MCF 10A (cell line): Measurements from ENCODE around the gene AGGF1. TPM values are rescaled to one million over a fixed set of nuclear protein-coding genes. Genes with fewer than 3 reads are reported as not detected.
"Not testable (repeated sequence)": the region's sequence is repeated elsewhere in the genome, so short reads cannot be mapped to it uniquely, and the experiment has no call there.

Source experiments
- BruUV-seq: library from RNA; stranded (reverse); fragments of 400-500 nt; replicated peaks from 2 replicates; lab custom pipeline; 2021; lab: Mats Ljungman, UMichigan
- CTCF ChIA-PET: fragments of 300-600 bp; sonication (Branson Sonifier 250); formaldehyde crosslinking; extraction: SDS; loops from one replicate; lab custom pipeline; 2021; ENCODE audit warnings: antibody characterized with exemption, inconsistent platforms; lab: Yijun Ruan, JAX
- POLR2A ChIA-PET: fragments of 300-600, 350-650 bp; sonication (Branson Sonifier 250); formaldehyde crosslinking; extraction: SDS; loops from one replicate; lab custom pipeline; 2020; ENCODE audit warnings: antibody characterized with exemption, inconsistent platforms; lab: Yijun Ruan, JAX
- DNase-seq: peaks from one replicate; pipeline ENCODE4 v3.0.0-alpha.2; 2018; ENCODE audit not compliant: unreplicated experiment
- H3K27ac Mint-ChIP-seq: one replicate; pipeline ENCODE4 v1.8.0; 2022; ENCODE audit warnings: mild to moderate bottlenecking, low read depth, mixed read lengths; ENCODE audit not compliant: unreplicated experiment
- H3K27me3 Mint-ChIP-seq: one replicate; pipeline ENCODE4 v1.8.0; 2022; ENCODE audit warnings: mixed read lengths; ENCODE audit not compliant: insufficient read depth, unreplicated experiment
- H3K36me3 Mint-ChIP-seq: one replicate; pipeline ENCODE4 v1.8.0; 2022; ENCODE audit warnings: mild to moderate bottlenecking, moderate library complexity, mixed read lengths; ENCODE audit not compliant: insufficient read depth, unreplicated experiment
- H3K4me1 Mint-ChIP-seq: one replicate; pipeline ENCODE4 v1.8.0; 2022; ENCODE audit warnings: mixed read lengths; ENCODE audit not compliant: insufficient read depth, unreplicated experiment
- H3K4me3 Mint-ChIP-seq: one replicate; pipeline ENCODE4 v1.8.0; 2022; ENCODE audit warnings: mild to moderate bottlenecking, moderate library complexity, mixed read lengths; ENCODE audit not compliant: unreplicated experiment
- H3K9me3 Mint-ChIP-seq: one replicate; pipeline ENCODE4 v1.8.0; 2022; ENCODE audit warnings: mixed read lengths; ENCODE audit not compliant: unreplicated experiment
- CTCF ChIP-seq: fragments of 200-600 bp; IDR thresholded peaks from one replicate; pipeline ENCODE4 v1.8.0; 2022; ENCODE audit warnings: antibody characterized with exemption, mild to moderate bottlenecking; ENCODE audit not compliant: unreplicated experiment
- intact Hi-C: fragments of 100-400 bp; cut with micrococcal nuclease; formaldehyde crosslinking; loops from 2 replicates; pipeline ENCODE4 v1.14.1; 2022
- total RNA-seq: library from RNA; stranded (reverse); gene quantifications from 2 replicates; pipeline ENCODE4 v1.2.3, GENCODE V29; 2022

The AGGF1 gene
- total RNA-seq, 1 experiment from 2014 or later = 19.5 TPM

- Mint-ChIP-seq H3K9me3 (no peaks in the 10 kb centered on the region), H3K4me1 (peaks cover 7% of the 10 kb centered on the region), H3K27me3 (no peaks in the 10 kb centered on the region), H3K4me3 (no peak overlapping the region), H3K36me3 (no peaks in the 10 kb centered on the region), H3K27ac (no peak overlapping the region)
- intact Hi-C loops = no loop called here
- ChIA-PET POLR2A (interaction anchor here (0.6 to 2.4 kb wide), 4 partner anchors 16 to 309 kb away, joined by 3 to 7 read pairs (median 6); no protein-coding TSS in a partner anchor), CTCF (no interaction called here)
- TF ChIP-seq CTCF = no peak
- no TSS peak for BruUV-seq
- no peak for DNase-seq
These were observed 73.3 kb downstream of the AGGF1 start for GRCh38 chr5:77103457-77103856.

GRCh38 chr5:77104813-77105212, 74.6 kb downstream of the AGGF1 start:
- TF ChIP-seq CTCF = no peak
- ChIA-PET CTCF (interaction anchor here (0.7 kb wide), 1 partner anchor 9 kb away, joined by 3 read pairs; no protein-coding TSS in a partner anchor), POLR2A (no interaction called here)
- Mint-ChIP-seq H3K9me3 (no peaks in the 10 kb centered on the region), H3K4me1 (peaks cover 7% of the 10 kb centered on the region), H3K4me3 (no peak overlapping the region), H3K27ac (no peak overlapping the region), H3K27me3 (no peaks in the 10 kb centered on the region), H3K36me3 (no peaks in the 10 kb centered on the region)
- intact Hi-C loops = no loop called here
- no peak for DNase-seq
- no TSS peak for BruUV-seq

- intact Hi-C loops, CTCF ChIA-PET, DNase-seq, H3K27ac Mint-ChIP-seq, H3K36me3 Mint-ChIP-seq, H3K27me3 Mint-ChIP-seq, POLR2A ChIA-PET, BruUV-seq, H3K4me3 Mint-ChIP-seq, H3K9me3 Mint-ChIP-seq, H3K4me1 Mint-ChIP-seq: not testable (repeated sequence)
These were observed 76.8 kb downstream of the AGGF1 start for GRCh38 chr5:77107035-77107434.

Other genes with a start within 250 kb of the AGGF1 start
- 30.7 and 34.9 TPM in 2 replicates for gene F2RL1, start 211.4 kb upstream of the AGGF1 start, total RNA-seq
- not detected in 2 replicates for gene S100Z, start 180.4 kb upstream of the AGGF1 start, total RNA-seq
- not detected in 2 replicates for gene CRHBP, start 77.4 kb upstream of the AGGF1 start, total RNA-seq
- 9.8 and 14.8 TPM in 2 replicates for gene ZBED3, start 56.9 kb downstream of the AGGF1 start, total RNA-seq
- gene PDE8B, start 180.3 kb downstream of the AGGF1 start, total RNA-seq = 0.05 TPM in 1 of 2 replicates, not detected in the other